Activated CD8-positive, alpha-beta memory T cell treated with anti-CD3 and anti-CD28 coated beads for 1 hour (primary cell): ENCODE measurements around the gene WNT2B.

Experiments
- DNase-seq, 2 donors: peaks; one replicate each; pipeline ENCODE4 v3.0.0-alpha.2; 2020; ENCODE audit warnings: low read depth in 1 of 2; ENCODE audit errors: extremely low read depth in 1 of 2

WNT2B gene

DNA sequence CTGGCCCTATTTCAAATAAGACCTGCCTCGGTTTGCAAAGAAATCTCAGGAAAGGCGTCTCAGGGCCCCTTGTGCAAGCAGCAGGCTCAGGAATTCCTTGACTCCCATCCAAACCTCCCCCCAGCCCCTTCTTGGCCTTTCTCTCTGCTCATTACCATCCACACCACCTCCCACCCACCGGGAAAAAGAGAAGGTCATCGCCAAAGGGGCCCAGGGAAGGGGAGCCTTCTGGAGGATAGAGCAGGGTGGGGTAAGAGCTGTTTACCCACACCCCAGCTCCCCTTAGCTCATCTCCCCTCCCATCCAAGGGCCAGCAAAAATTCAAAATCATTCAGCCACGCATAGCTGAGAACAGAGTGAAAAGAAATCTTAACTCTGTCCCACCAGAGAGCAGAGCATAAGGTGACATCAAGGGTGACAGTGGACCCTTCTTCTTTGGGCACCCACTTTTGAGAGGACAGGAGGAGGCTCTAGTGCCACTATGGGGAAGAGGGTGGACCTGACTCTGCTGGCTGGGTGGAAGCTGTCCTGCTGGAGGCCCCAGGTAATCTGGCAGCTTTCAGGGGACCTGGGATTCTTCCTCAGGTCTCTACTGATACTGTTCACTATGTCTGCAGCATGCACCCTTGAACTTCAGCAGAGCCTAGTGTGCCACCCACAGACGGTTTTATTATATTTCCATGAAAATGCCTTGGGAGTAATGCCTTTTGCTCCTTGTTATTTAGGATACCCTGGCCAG lies 3.9 kb upstream of the WNT2B start:
- no peak for DNase-seq

- DNase-seq: no peak
Measured at GRCh38 chr1:112505400-112505785, 3.4 kb upstream of the WNT2B start.

DNA sequence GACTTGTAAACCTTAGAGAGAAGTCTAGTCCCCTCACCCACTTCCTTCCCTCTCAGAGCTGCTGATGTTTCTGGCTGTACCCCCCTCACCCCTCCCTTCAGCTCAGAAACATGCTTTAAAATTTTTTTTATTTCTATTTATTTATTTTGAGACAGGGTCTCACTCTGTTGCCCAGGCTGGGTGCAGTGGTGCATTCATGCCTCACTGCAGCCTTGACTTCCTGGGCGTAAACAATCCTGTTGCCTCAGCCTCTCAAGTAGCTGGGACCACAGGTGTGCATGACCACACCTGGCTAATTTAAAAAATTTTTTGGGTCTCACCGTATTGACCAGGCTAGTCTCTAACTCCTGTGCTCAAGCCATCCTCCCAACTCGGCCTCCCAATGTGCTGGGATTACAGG lies 2.9 kb upstream of the WNT2B start:
- no peak for DNase-seq

- no peak for DNase-seq
Measured at GRCh38 chr1:112506306-112506705, 2.5 kb upstream of the WNT2B start.

DNA sequence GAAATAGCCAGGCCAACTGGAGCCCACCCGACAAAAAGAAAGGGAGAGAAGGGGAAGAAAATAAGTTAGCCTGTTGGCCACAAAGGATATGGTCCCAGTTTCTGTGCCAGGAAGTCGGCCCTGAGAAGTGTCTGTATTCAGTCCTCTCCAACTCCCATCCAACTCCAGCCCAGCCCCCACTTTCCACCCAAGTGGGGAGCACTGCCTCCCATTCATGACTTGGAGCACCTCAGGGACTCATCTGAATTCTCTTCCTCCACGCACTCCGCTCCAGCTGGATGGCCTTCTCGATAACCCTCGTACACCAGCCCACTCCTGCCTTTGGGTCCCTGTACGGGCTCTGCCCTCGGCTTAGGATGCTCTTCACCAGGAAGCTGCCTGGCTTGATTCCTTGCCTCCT lies 2.0 kb upstream of the WNT2B start:
- no peak for DNase-seq

DNA sequence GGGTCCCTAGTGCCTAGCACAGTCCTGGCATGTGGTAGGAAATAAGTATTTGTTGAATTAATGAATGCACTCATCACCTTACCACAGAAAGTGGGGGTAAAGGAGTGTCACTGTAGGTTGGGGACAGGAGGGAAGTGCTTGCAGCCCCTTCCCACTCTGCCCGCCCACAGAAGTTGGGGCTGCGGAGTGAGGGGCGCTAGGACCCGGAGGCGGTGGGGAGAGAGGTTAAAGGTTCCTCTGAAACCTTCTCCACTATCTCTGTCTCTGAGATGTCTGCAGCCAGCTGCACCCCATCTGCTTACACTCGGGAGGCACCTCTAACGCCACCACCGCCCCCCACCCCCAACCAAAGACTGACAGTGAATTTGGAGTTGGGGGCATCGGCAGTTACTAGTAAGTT lies 1.4 kb upstream of the WNT2B start:
- DNase-seq: no peak

DNA sequence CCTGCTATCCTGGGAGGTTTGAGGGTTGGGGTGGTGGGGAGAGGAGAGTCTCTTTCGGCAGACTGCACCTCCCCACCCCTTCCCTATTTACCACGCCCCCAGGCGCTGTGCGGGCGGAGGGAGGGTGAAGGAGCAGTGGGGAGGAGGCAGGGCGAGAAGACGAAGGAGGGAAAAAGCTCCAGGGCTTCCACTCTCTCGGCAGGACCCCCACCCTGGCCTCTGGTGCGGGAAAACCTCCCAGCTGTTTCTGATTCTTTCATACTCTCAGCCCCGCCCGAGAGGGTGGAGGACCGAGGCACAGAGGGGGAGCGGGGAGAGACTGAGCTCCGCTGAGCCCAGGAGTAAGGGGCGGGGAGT lies 866 bp upstream of the WNT2B start:
- no peak for DNase-seq

DNA sequence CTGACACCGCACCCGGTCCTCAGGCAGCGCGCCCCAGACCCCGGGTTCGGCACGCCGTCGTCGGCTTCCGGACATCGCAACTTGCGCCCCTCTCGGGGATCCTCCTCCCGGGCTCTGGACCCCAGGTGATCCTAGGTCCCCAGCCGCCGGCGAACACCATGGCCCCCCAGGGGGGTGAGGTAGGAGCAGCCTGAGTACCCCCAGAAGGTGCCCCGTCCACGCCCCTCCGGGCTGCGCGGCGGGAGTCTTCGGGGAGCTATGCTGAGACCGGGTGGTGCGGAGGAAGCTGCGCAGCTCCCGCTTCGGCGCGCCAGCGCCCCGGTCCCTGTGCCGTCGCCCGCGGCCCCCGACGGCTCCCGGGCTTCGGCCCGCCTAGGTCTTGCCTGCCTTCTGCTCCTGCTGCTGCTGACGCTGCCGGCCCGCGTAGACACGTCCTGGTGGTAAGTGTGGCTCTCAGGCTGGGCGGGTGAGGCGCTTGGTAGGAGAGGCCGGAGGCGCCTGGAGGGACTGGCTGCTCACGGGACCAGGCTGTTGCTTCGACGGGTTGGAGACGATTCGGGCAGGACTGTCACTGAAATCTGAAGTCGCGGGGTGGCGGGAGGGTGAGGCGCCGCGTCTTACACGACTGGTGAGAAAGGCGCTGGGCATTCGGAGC lies 367 bp downstream of the WNT2B start:
- DNase-seq: no peak

DNA sequence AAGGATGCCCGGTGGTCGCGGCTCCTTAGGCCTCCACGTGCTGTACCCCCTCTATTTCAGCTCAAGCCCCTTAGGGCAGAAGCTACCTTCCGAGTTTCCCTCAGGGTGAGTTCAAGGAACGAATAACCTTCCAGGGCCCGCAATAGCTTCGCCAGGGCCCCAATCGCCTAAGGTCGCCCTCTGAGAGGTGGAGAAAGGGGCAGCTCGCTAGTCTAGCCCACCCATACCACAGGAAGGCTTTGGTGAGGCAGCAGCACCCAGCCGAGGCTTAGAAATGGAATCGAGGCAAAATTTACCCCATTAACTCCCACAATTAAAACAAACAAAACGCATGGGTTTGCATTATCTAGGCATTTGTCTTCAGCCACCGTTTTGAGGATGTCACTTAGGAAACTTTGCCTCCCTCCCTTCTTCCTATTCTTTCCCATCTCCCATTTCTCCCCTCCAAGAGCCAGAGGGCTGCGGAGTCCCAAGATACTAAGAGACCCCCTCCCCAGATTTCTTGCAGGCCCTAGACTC lies 954 bp downstream of the WNT2B start:
- no peak for DNase-seq

DNA sequence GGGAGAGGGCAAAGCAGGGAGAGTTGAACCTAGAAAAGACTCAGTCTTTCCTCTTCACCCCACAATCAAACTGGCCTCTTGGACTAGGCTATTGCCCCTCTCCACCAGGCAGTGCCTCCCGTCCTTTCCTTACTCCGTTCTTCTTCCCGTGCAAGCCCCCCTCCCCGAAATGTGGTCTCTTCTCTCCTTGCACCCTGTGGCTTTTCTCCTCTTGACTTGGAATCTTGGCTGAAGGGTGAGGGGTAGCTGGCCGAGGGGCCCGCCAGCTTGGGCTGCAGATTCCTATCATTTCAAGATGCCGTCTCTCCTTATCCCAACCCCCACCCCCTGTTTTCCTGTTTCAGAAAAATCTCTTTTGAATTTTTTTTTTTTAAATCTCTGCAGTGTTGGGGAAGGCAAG lies 1.6 kb downstream of the WNT2B start:
- DNase-seq: no peak

DNA sequence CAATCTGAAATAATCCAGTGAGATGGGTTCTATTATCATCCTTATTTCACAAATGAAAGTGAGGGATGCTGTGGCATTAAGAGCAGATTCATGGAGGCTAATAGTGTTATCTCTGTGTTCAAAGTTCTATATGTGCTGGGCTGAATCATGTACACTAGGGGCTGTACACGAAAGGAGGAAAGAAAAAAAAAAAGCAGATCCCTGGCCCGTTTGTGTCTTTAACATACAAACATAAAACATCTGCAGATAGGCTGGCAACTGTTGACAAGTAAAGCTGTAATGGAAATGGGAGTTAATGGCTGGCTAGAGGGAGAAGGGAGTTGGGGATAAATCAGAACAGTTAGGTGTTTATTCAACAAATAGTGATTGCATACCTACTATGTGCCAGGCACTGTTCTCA lies 3.1 kb downstream of the WNT2B start:
- DNase-seq: no peak

GRCh38 chr1:112513112-112513870 lies 4.5 kb downstream of the WNT2B start:
- DNase-seq: no peak

- DNase-seq: no peak
Measured at GRCh38 chr1:112514901-112515300, 6.1 kb downstream of the WNT2B start.

- DNase-seq: no peak
Measured at GRCh38 chr1:112515311-112516009, 6.7 kb downstream of the WNT2B start.

DNA sequence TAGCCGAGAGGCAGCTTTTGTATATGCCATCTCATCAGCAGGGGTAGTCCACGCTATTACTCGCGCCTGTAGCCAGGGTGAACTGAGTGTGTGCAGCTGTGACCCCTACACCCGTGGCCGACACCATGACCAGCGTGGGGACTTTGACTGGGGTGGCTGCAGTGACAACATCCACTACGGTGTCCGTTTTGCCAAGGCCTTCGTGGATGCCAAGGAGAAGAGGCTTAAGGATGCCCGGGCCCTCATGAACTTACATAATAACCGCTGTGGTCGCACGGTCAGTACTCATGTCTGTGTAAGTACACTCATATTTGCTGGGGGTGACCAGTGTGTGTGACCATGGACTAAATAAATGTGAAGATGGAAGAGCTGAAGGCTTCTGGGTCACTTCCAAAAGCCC lies 7.4 kb downstream of the WNT2B start:
- no peak for DNase-seq

- DNase-seq: no peak
Measured at GRCh38 chr1:112517231-112517630, 8.5 kb downstream of the WNT2B start.

DNA sequence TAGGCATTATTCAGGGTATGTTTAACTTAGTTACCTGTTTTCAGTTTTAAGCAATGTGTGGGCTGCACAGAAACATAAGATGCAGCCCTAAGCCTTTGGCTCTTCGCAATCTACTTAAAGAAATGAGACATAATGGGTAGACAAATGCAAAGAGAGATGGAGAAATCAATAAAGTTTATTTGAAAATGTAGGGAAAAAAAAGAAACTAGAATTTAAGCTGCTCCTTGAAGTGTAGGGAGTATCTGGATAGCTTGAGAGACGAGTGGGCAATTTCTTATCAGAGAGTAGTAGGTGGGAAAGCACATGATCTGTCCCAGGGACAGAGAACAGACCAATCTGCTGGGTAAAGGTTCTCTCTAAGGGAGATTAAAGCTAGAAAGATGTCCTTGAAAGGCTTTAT lies 8.9 kb downstream of the WNT2B start:
- no peak for DNase-seq

DNA sequence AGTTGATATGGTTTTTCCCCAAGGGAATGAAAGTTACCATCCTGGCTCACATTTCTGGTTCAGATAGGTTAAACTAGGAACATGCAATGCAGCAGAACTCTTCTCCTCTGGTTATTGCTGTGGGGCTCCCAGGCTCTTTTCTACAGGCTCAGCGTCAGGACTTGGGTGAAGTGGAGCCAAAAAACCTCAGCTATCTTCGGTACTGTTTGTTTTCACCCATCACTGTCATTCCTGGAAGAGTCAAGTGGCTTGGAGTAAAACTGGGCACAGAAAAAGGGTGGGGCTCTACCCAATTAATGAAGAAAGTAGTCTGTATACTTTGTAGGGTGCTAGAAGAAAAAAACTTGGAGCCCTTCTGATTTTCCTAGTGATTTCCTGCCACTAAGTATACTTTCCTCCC lies 9.4 kb downstream of the WNT2B start:
- no peak for DNase-seq

- no peak for DNase-seq
Measured at GRCh38 chr1:112520166-112520565, 11.4 kb downstream of the WNT2B start.

- no peak for DNase-seq
Measured at GRCh38 chr1:112522621-112523020, 13.9 kb downstream of the WNT2B start.

- no peak for DNase-seq
Measured at GRCh38 chr1:112524251-112524650, 15.5 kb downstream of the WNT2B start.
